ENCODE results near the gene ARG2.

ARG2 gene

GRCh38 chr14:67680121-67680602 is 60.4 kb downstream of the ARG2 start:
- Histone ChIP-seq H3K79me2 (ENCODE audit: control insufficient read depth, insufficient read depth, low read length, poor library complexity) (no peaks in the 10 kb centered on the region), H3K14ac (ENCODE audit: low read length) (no peak overlapping the region), H3K36me3 (ENCODE audit: control insufficient read depth in 1 of 2, insufficient read depth in 2 of 2, low read length in 2 of 2) (peaks cover 17 to 26% of the 10 kb centered on the region in 2 experiments), H2AFZ (ENCODE audit: insufficient read depth, low read length, poor library complexity) (no peak overlapping the region), H2BK12ac (ENCODE audit: low read length) (peak overlapping the region; percentile 53), H2AK5ac (ENCODE audit: low read length) (no peak overlapping the region), H3K23ac (ENCODE audit: low read length) (no peak overlapping the region), H2BK120ac (ENCODE audit: insufficient read depth, low read length, poor library complexity) (peak overlapping the region; percentile 65), H2BK5ac (ENCODE audit: low read depth, low read length, poor library complexity) (peak overlapping the region; percentile 69), H3K27me3 (ENCODE audit: insufficient read depth, low read length) (no peaks in the 10 kb centered on the region), H4K12ac (ENCODE audit: low read depth, low read length) (no peak overlapping the region), H3K4me3 (ENCODE audit: low read depth, low read length) (no peak overlapping the region), H3K4me2 (ENCODE audit: low read length) (no peak overlapping the region), H3K9ac (ENCODE audit: low read length) (no peak overlapping the region), H3K4me1 (ENCODE audit: control insufficient read depth in 1 of 2, insufficient read depth in 2 of 2, low read length in 2 of 2) (peaks cover 0 to 5% of the 10 kb centered on the region in 2 experiments), H4K91ac (ENCODE audit: low read depth, low read length) (peak overlapping the region; percentile 56), H3K4ac (ENCODE audit: low read depth, low read length) (no peak overlapping the region), H3K27ac (ENCODE audit: low read depth, low read length) (peak overlapping the region; percentile 64), H4K8ac (ENCODE audit: low read depth, low read length) (peak overlapping the region; percentile 22), H3K9me3 (ENCODE audit: insufficient read depth, low read depth, low read length) (no peaks in the 10 kb centered on the region), H3K18ac (ENCODE audit: low read length) (no peak overlapping the region), H3K79me1 (ENCODE audit: low read length) (no peaks in the 10 kb centered on the region)
- peak; percentile 63 to 91 for DNase-seq
- WGBS (ENCODE audit: extremely low coverage, insufficient coverage, insufficient read length) = no CpG with 5 or more reads among the region's 3 CpGs

GRCh38 chr14:67680941-67681340 is 61.2 kb downstream of the ARG2 start:
- Histone ChIP-seq H3K4ac (ENCODE audit: low read depth, low read length) (no peak overlapping the region), H3K27me3 (ENCODE audit: insufficient read depth, low read length) (no peaks in the 10 kb centered on the region), H2AFZ (ENCODE audit: insufficient read depth, low read length, poor library complexity) (no peak overlapping the region), H3K9ac (ENCODE audit: low read length) (no peak overlapping the region), H3K14ac (ENCODE audit: low read length) (no peak overlapping the region), H2AK5ac (ENCODE audit: low read length) (no peak overlapping the region), H3K23ac (ENCODE audit: low read length) (no peak overlapping the region), H3K4me3 (ENCODE audit: low read depth, low read length) (no peak overlapping the region), H2BK5ac (ENCODE audit: low read depth, low read length, poor library complexity) (no peak overlapping the region), H3K36me3 (ENCODE audit: control insufficient read depth in 1 of 2, insufficient read depth in 2 of 2, low read length in 2 of 2) (peaks cover 19 to 34% of the 10 kb centered on the region in 2 experiments), H3K4me1 (ENCODE audit: control insufficient read depth in 1 of 2, insufficient read depth in 2 of 2, low read length in 2 of 2) (peaks cover 0 to 3% of the 10 kb centered on the region in 2 experiments), H3K27ac (ENCODE audit: low read depth, low read length) (no peak overlapping the region), H4K91ac (ENCODE audit: low read depth, low read length) (no peak overlapping the region), H4K12ac (ENCODE audit: low read depth, low read length) (no peak overlapping the region), H2BK12ac (ENCODE audit: low read length) (no peak overlapping the region), H3K79me2 (ENCODE audit: control insufficient read depth, insufficient read depth, low read length, poor library complexity) (no peaks in the 10 kb centered on the region), H3K18ac (ENCODE audit: low read length) (no peak overlapping the region), H3K79me1 (ENCODE audit: low read length) (no peaks in the 10 kb centered on the region), H3K4me2 (ENCODE audit: low read length) (no peak overlapping the region), H3K9me3 (ENCODE audit: insufficient read depth, low read depth, low read length) (no peaks in the 10 kb centered on the region), H2BK120ac (ENCODE audit: insufficient read depth, low read length, poor library complexity) (no peak overlapping the region), H4K8ac (ENCODE audit: low read depth, low read length) (no peak overlapping the region)
- no CpG with 5 or more reads among the region's 2 CpGs for WGBS (ENCODE audit: extremely low coverage, insufficient coverage, insufficient read length)
- DNase-seq = peak in 1 of 2 donors; percentile 22

DNA sequence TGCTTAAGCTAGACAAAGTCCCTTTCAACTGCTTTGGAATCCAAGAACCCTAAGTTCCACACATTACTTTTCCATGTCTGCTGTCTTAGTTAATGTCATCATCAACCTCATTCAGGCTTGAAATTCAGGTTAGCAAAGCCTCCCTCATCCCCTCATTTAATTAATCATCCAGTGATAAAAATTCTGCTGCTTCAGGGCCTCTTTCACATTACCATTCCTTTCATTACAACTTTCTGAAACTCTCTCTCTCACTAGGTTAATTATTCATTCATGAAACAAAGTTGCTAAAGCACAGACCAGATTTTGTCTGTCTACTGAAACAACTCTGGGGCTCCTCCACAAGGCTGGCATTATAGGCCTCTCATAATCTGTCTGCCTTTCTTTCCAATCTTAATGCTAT is 64.1 kb downstream of the ARG2 start:
- no peak overlapping the region for H2BK120ac ChIP-seq (ENCODE audit: insufficient read depth, low read length, poor library complexity)
- H3K27me3 ChIP-seq (ENCODE audit: insufficient read depth, low read length) = no peaks in the 10 kb centered on the region
- H3K4me3 ChIP-seq (ENCODE audit: low read depth, low read length) = no peak overlapping the region
- no peaks in the 10 kb centered on the region for H3K9me3 ChIP-seq (ENCODE audit: insufficient read depth, low read depth, low read length)
- H3K23ac ChIP-seq (ENCODE audit: low read length) = no peak overlapping the region
- no peaks in the 10 kb centered on the region for H3K79me1 ChIP-seq (ENCODE audit: low read length)
- no peak overlapping the region for H2BK5ac ChIP-seq (ENCODE audit: low read depth, low read length, poor library complexity)
- H2BK12ac ChIP-seq (ENCODE audit: low read length) = no peak overlapping the region
- H3K4ac ChIP-seq (ENCODE audit: low read depth, low read length) = no peak overlapping the region
- H4K8ac ChIP-seq (ENCODE audit: low read depth, low read length) = no peak overlapping the region
- H4K12ac ChIP-seq (ENCODE audit: low read depth, low read length) = no peak overlapping the region
- no peak for DNase-seq
- no peaks in the 10 kb centered on the region for H3K79me2 ChIP-seq (ENCODE audit: control insufficient read depth, insufficient read depth, low read length, poor library complexity)
- H2AK5ac ChIP-seq (ENCODE audit: low read length) = no peak overlapping the region
- no peak overlapping the region for H3K27ac ChIP-seq (ENCODE audit: low read depth, low read length)
- H3K14ac ChIP-seq (ENCODE audit: low read length) = no peak overlapping the region
- no peak overlapping the region for H4K91ac ChIP-seq (ENCODE audit: low read depth, low read length)
- H3K18ac ChIP-seq (ENCODE audit: low read length) = no peak overlapping the region
- no peak overlapping the region for H2AFZ ChIP-seq (ENCODE audit: insufficient read depth, low read length, poor library complexity)
- H3K9ac ChIP-seq (ENCODE audit: low read length) = no peak overlapping the region
- no peak overlapping the region for H3K4me2 ChIP-seq (ENCODE audit: low read length)
- peaks cover 20 to 45% of the 10 kb centered on the region in 2 experiments for H3K36me3 ChIP-seq (ENCODE audit: control insufficient read depth in 1 of 2, insufficient read depth in 2 of 2, low read length in 2 of 2)
- H3K4me1 ChIP-seq (ENCODE audit: control insufficient read depth in 1 of 2, insufficient read depth in 2 of 2, low read length in 2 of 2) = peaks cover 0 to 3% of the 10 kb centered on the region in 2 experiments

DNA sequence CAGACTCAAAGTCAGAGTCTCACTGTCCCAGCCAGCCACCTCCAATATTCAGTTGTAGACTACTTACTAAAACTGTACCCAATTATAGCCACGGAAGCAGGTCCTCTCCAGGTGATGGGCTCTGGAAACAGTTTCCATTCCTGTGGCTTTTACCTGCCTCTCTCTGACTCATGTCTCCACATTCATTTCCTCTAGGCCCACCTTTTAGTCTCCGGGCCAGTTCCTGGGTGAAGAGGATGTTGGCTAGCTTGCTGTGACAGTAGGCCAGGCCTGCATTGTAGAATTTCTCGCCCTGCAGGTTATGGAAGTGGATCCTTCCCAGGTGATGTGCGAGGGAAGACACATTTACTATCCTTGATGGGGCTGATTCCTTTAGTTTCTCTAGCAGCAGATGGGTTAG is 70.3 kb downstream of the ARG2 start:
- Histone ChIP-seq H3K18ac (ENCODE audit: low read length) (no peak overlapping the region), H2BK120ac (ENCODE audit: insufficient read depth, low read length, poor library complexity) (no peak overlapping the region), H3K23ac (ENCODE audit: low read length) (no peak overlapping the region), H2AK5ac (ENCODE audit: low read length) (no peak overlapping the region), H4K91ac (ENCODE audit: low read depth, low read length) (no peak overlapping the region), H3K14ac (ENCODE audit: low read length) (no peak overlapping the region), H3K4me3 (ENCODE audit: low read depth, low read length) (no peak overlapping the region), H3K9ac (ENCODE audit: low read length) (no peak overlapping the region), H2AFZ (ENCODE audit: insufficient read depth, low read length, poor library complexity) (no peak overlapping the region), H4K8ac (ENCODE audit: low read depth, low read length) (no peak overlapping the region), H3K4me2 (ENCODE audit: low read length) (no peak overlapping the region), H3K79me1 (ENCODE audit: low read length) (peaks cover 2% of the 10 kb centered on the region), H4K12ac (ENCODE audit: low read depth, low read length) (no peak overlapping the region), H3K36me3 (ENCODE audit: control insufficient read depth in 1 of 2, insufficient read depth in 2 of 2, low read length in 2 of 2) (peaks cover 29 to 62% of the 10 kb centered on the region in 2 experiments), H3K79me2 (ENCODE audit: control insufficient read depth, insufficient read depth, low read length, poor library complexity) (peaks cover 2% of the 10 kb centered on the region), H2BK12ac (ENCODE audit: low read length) (no peak overlapping the region), H3K4me1 (ENCODE audit: control insufficient read depth in 1 of 2, insufficient read depth in 2 of 2, low read length in 2 of 2) (peaks cover 6 to 9% of the 10 kb centered on the region in 2 experiments), H3K9me3 (ENCODE audit: insufficient read depth, low read depth, low read length) (no peaks in the 10 kb centered on the region), H3K27ac (ENCODE audit: low read depth, low read length) (no peak overlapping the region), H2BK5ac (ENCODE audit: low read depth, low read length, poor library complexity) (no peak overlapping the region), H3K4ac (ENCODE audit: low read depth, low read length) (no peak overlapping the region), H3K27me3 (ENCODE audit: insufficient read depth, low read length) (no peaks in the 10 kb centered on the region)
- no peak for DNase-seq
- no CpG with 5 or more reads among the region's 4 CpGs for WGBS (ENCODE audit: extremely low coverage, insufficient coverage, insufficient read length)
